PC-9 (cell line): Measurements from ENCODE around the gene ETFA. TPM values are rescaled to one million over a fixed set of nuclear protein-coding genes. Genes with fewer than 3 reads are reported as not detected.

Source experiments
- Bru-seq: library from RNA; stranded (reverse); fragments of 400-500 nt; gene quantifications from one replicate; lab custom pipeline; 2021; lab: Mats Ljungman, UMichigan
- BruChase-seq, 2 experiments: library from RNA; stranded (reverse); fragments of 400-500 nt; gene quantifications; one replicate each; lab custom pipeline; 2021; lab: Mats Ljungman, UMichigan
- BruUV-seq: library from RNA; stranded (reverse); fragments of 400-500 nt; replicated peaks from 2 replicates; lab custom pipeline; 2021; lab: Mats Ljungman, UMichigan
- CTCF ChIA-PET: fragments of 300-600 bp; sonication (Branson Sonifier 250); formaldehyde crosslinking; loops from one replicate; lab custom pipeline; 2022; ENCODE audit warnings: antibody characterized with exemption; lab: Charles Lee
- POLR2A ChIA-PET: fragments of 300-600 bp; sonication (Branson Sonifier 250); formaldehyde crosslinking; loops from one replicate; lab custom pipeline; 2022; ENCODE audit warnings: antibody characterized with exemption; ENCODE audit not compliant: unreplicated experiment; lab: Charles Lee
- DNase-seq, 2 experiments: peaks; one replicate each; pipeline versions ENCODE4 v3.0.0 to v3.0.0-alpha.2; 2015 to 2022; ENCODE audit warnings: mixed read lengths in 1 of 2
- H2AFZ ChIP-seq: fragments of 200-600 bp; sonication (generic); 2 replicates; pipeline ENCODE4 v1.8.1; 2017; ENCODE audit warnings: antibody characterized with exemption
- H3F3A ChIP-seq: fragments of 200-600 bp; sonication (generic); 2 replicates; pipeline ENCODE4 v1.8.1; 2017; ENCODE audit warnings: antibody characterized with exemption, mild to moderate bottlenecking, low read depth; ENCODE audit not compliant: insufficient read depth
- H3K27ac ChIP-seq: fragments of 200-600 bp; sonication (generic); 2 replicates; pipeline ENCODE4 v1.6.1; 2016; ENCODE audit warnings: mixed run types
- H3K27me3 ChIP-seq: fragments of 200-600 bp; sonication (generic); 2 replicates; pipeline ENCODE4 v1.6.1; 2016; ENCODE audit warnings: low read depth, mixed run types; ENCODE audit not compliant: insufficient read depth
- H3K36me3 ChIP-seq: fragments of 200-600 bp; sonication (generic); 2 replicates; pipeline ENCODE4 v1.6.1; 2016; ENCODE audit warnings: low read depth, mixed run types
- H3K4me1 ChIP-seq: fragments of 200-600 bp; sonication (generic); replicated peaks from 2 replicates; pipeline ENCODE4 v1.6.1; 2016; ENCODE audit warnings: mixed run types; ENCODE audit not compliant: insufficient read depth
- H3K4me2 ChIP-seq: fragments of 200-600 bp; sonication (generic); 2 replicates; pipeline ENCODE4 v1.6.1; 2017; ENCODE audit warnings: mixed run types
- H3K4me3 ChIP-seq: fragments of 200-600 bp; sonication (generic); 2 replicates; pipeline ENCODE4 v1.6.1; 2016; ENCODE audit warnings: mixed run types
- H3K79me2 ChIP-seq: fragments of 200-600 bp; sonication (generic); 2 replicates; pipeline ENCODE4 v1.6.1; 2017; ENCODE audit warnings: low read depth, mixed run types
- H3K9me2 ChIP-seq: fragments of 200-600 bp; sonication (generic); 2 replicates; pipeline ENCODE4 v1.8.1; 2017; ENCODE audit warnings: mild to moderate bottlenecking; ENCODE audit not compliant: insufficient read depth
- H3K9me3 ChIP-seq: fragments of 200-600 bp; sonication (generic); 2 replicates; pipeline ENCODE4 v1.8.1; 2016; ENCODE audit warnings: low read depth; ENCODE audit not compliant: insufficient read depth
- H4K20me1 ChIP-seq: fragments of 200-600 bp; sonication (generic); 2 replicates; pipeline ENCODE4 v1.8.1; 2017; ENCODE audit not compliant: insufficient read depth
- EZH2 ChIP-seq: fragments of 200-600 bp; sonication (generic); IDR thresholded peaks from 2 replicates; pipeline ENCODE4 v1.8.0; 2017; ENCODE audit warnings: antibody characterized with exemption, low read depth
- intact Hi-C: fragments of 100-400 bp; cut with micrococcal nuclease; formaldehyde crosslinking; loops from one replicate; pipeline ENCODE4 v1.10.0; 2022; ENCODE audit not compliant: unreplicated experiment
- long read RNA-seq: library from polyadenylated mRNA; stranded (forward); transcript quantifications from one replicate; pipeline ENCODE4 v2.0.0, GENCODE V29; 2022
- total RNA-seq: library from RNA; stranded (reverse); gene quantifications from 2 replicates; pipeline ENCODE4 v1.2.3, GENCODE V29; 2021
- TF ChIP-seq, protein P1 (sequence below): fragments of 200-600 bp; sonication (generic); conservative IDR thresholded peaks from 2 replicates; pipeline ENCODE4 v1.6.1; 2017; ENCODE audit warnings: mixed run types, antibody characterized with exemption, mild to moderate bottlenecking, moderate library complexity

ETFA gene
- total RNA-seq, result 158 and 187 TPM in 2 replicates
- percentile 88 among the genes with signal in this experiment for Bru-seq, nascent RNA
- BruChase-seq, experiment 1, labeled RNA remaining after a 2-hour chase, result percentile 73 among the genes with signal in this experiment
- BruChase-seq, experiment 2, labeled RNA remaining after a 6-hour chase, result percentile 70 among the genes with signal in this experiment
- long read RNA-seq, transcript ETFA-202 (11 exons, 1,346 nt), result minor isoform, 73 of 368 reads
- long read RNA-seq, transcript ETFA-203 (12 exons, 2,287 nt), result major isoform, 246 of 368 reads
- long read RNA-seq, partial matches to known transcripts, result 6 of 368 reads
- long read RNA-seq, other reads (novel, unspliced or antisense), result 35 of 368 reads

DNA sequence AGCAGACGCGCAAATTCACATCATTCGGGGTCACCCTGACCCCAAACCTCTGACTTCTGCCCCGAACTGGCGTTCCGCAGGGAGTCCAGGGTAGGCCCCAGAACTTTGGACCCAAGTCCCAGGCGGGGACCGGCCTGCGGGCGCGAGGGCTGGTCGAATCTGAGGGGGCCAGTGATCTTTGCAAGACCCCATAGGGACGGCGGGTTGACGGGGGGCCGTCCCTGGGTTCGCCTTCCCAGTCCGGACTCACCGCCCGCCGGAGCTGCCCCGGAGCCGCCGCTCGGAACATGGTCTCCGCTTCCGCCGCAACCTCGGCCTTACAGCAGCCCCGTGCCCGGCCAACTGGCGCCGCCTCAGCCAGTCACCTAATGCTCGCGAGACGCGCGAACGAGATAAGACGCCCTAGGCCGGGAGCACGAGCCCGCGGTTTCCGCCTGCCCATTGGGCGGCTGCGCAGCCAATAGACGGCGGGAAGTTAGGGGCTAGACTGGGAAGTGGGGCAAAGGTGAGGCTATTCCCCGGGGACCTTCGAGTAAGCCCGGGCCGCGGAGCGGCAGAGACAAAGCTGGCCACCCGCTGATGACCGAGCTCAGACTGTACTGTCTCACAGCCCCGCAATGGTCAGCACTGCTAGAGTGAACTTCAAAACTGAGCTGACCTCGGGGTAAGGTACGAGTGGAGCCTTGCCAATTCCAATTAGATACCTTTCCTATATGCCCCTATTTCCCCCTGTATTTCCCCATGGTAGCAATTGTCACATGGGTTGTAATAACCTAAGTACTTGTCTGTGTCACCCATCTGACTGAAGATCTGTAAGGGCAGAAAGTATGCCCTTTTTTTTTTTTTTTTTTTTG lies at the start of gene ETFA:
ETFA (minus strand) TSS at position 370 of the 854 bp plus-strand sequence; CDS start at position 289, 81 bp downstream.
- Histone ChIP-seq H3K79me2 (peaks cover 48% of the 10 kb centered on the region), H2AFZ (peak within 1 kb of the TSS; percentile 83), H3K4me1 (peaks cover 62% of the 10 kb centered on the region), H3K36me3 (peaks cover 16% of the 10 kb centered on the region; the same call in 1 of the 2 replicates), H3K27me3 (no peaks in the 10 kb centered on the region), H3K9me2 (no peaks in the 10 kb centered on the region), H4K20me1 (peaks cover 21% of the 10 kb centered on the region), H3K27ac (peak within 1 kb of the TSS; percentile 98), H3K4me2 (peak within 1 kb of the TSS; percentile 99), H3K9me3 (no peaks in the 10 kb centered on the region), H3F3A (peaks cover 35% of the 10 kb centered on the region), H3K4me3 (peak within 1 kb of the TSS; percentile 94)
- intact Hi-C loops, result loop anchor here (5.0 kb wide), 1 partner anchor 36 kb away; no protein-coding TSS in a partner anchor
- no TSS peak for BruUV-seq
- TF ChIP-seq, protein P1, sequence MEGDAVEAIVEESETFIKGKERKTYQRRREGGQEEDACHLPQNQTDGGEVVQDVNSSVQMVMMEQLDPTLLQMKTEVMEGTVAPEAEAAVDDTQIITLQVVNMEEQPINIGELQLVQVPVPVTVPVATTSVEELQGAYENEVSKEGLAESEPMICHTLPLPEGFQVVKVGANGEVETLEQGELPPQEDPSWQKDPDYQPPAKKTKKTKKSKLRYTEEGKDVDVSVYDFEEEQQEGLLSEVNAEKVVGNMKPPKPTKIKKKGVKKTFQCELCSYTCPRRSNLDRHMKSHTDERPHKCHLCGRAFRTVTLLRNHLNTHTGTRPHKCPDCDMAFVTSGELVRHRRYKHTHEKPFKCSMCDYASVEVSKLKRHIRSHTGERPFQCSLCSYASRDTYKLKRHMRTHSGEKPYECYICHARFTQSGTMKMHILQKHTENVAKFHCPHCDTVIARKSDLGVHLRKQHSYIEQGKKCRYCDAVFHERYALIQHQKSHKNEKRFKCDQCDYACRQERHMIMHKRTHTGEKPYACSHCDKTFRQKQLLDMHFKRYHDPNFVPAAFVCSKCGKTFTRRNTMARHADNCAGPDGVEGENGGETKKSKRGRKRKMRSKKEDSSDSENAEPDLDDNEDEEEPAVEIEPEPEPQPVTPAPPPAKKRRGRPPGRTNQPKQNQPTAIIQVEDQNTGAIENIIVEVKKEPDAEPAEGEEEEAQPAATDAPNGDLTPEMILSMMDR, result no peak
- TF ChIP-seq EZH2, result no peak
- CTCF ChIA-PET, result interaction anchor here (0.6 to 0.8 kb wide), 2 partner anchors 19 to 112 kb away, joined by 3 to 4 read pairs; no protein-coding TSS in a partner anchor
- DNase-seq, result peak; percentile 91 to 94
- POLR2A ChIA-PET, result no interaction called here

DNA sequence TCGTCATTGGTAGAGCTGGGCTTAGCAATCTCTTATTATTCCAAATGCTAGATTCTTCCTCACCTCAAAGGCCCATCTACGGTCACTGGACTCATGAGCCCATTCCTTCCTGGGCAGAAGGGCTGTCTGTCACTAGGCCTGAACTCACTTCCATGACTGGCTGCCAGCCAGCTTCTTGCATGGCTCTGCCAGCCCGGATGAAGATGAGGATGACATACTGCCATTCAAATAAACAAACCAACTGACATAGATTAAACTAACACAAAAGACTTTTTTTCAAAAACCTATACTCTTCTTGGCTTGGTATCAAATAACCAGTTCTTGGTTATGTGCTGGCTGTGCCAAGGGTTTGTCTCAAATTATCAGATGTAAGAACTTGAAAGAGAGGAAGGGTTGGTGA lies 49.1 kb upstream of the ETFA start:
- no peak for DNase-seq
- POLR2A ChIA-PET, result no interaction called here
- H3K9me3 ChIP-seq, result no peaks in the 10 kb centered on the region
- H3K4me2 ChIP-seq, result no peak overlapping the region
- intact Hi-C loops, result no loop called here
- H3K9me2 ChIP-seq, result no peaks in the 10 kb centered on the region
- H3F3A ChIP-seq, result 0 out of 2 replicates have a peak, but pooled peaks cover 5% of the 10 kb centered on the region
- no TSS peak for BruUV-seq
- H3K36me3 ChIP-seq, result no peaks in the 10 kb centered on the region
- TF ChIP-seq EZH2, result no peak
- TF ChIP-seq, protein P1, result no peak
- no peak overlapping the region for H2AFZ ChIP-seq
- no peaks in the 10 kb centered on the region for H3K79me2 ChIP-seq
- H3K4me1 ChIP-seq, result peaks cover 4% of the 10 kb centered on the region; the same call in 1 of the 2 replicates
- no peak overlapping the region for H3K27ac ChIP-seq
- H3K4me3 ChIP-seq, result no peak overlapping the region
- no peaks in the 10 kb centered on the region for H4K20me1 ChIP-seq
- no peaks in the 10 kb centered on the region for H3K27me3 ChIP-seq
- CTCF ChIA-PET, result no interaction called here

DNA sequence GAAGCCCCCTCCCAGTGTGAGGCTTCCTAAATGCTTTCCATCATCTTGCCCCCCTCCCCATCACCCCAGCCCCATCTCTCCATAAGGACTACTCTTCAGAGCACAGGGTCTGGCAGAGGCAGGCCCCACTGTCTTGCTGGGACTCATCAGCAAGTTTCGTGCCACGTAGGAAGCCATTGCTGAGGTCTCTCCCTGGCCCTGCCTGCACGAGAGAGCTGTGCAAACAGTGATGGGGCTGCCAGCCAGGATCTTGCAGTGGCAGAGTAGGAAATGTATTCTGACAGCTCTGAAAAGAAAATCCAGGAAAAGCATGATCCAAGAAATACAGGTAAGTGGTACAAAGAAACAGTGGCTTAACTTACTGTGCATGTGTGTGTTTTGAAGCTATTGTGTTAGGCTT lies 47.9 kb upstream of the ETFA start:
- Histone ChIP-seq H3K9me2 (no peaks in the 10 kb centered on the region), H4K20me1 (no peaks in the 10 kb centered on the region), H3K9me3 (no peaks in the 10 kb centered on the region), H3K27me3 (no peaks in the 10 kb centered on the region), H3F3A (0 out of 2 replicates have a peak, but pooled peaks cover 5% of the 10 kb centered on the region), H3K36me3 (no peaks in the 10 kb centered on the region), H3K4me2 (no peak overlapping the region), H3K4me3 (no peak overlapping the region), H2AFZ (no peak overlapping the region), H3K27ac (no peak overlapping the region), H3K4me1 (peaks cover 4% of the 10 kb centered on the region; the same call in 1 of the 2 replicates), H3K79me2 (no peaks in the 10 kb centered on the region)
- no peak for DNase-seq
- intact Hi-C loops, result no loop called here
- ChIA-PET POLR2A (no interaction called here), CTCF (no interaction called here)
- no peak for TF ChIP-seq EZH2
- TF ChIP-seq, protein P1, result no peak
- BruUV-seq, result no TSS peak
